H1 (cell line): ENCODE data around the gene CCDC183. TPM values are rescaled to one million over a fixed set of nuclear protein-coding genes. Genes with fewer than 3 reads are reported as not detected.

ENCODE experiments used
- CTCF ChIA-PET: fragments of 300-600 bp; sonication (Branson Sonifier 250); formaldehyde crosslinking; loops from one replicate; lab custom pipeline; 2021; ENCODE audit not compliant: partially characterized antibody; lab: Charles Lee
- POLR2A ChIA-PET: fragments of 300-600 bp; sonication (Branson Sonifier 250); formaldehyde crosslinking; loops from one replicate; lab custom pipeline; 2021; ENCODE audit warnings: inconsistent platforms; ENCODE audit not compliant: partially characterized antibody; lab: Charles Lee
- DNase-seq, 2 experiments: peaks; one replicate each; pipeline versions ENCODE4 v3.0.0 to v3.0.0-alpha.2; 2010 to 2022; ENCODE audit warnings: low spot score in 2 of 2, low read depth in 1 of 2, mixed read lengths in 1 of 2
- FAIRE-seq: peaks from 2 replicates; lab custom pipeline; 2011; peaks lifted over from hg19 to GRCh38; lab: Jason Lieb, UNC
- H2AFZ ChIP-seq: 2 replicates; pipeline ENCODE4 v1.8.1; 2012; ENCODE audit warnings: low read length, inconsistent platforms
- H2AK5ac ChIP-seq: 2 replicates; pipeline ENCODE4 v1.6.1; 2013; ENCODE audit warnings: low read depth, low read length
- H2BK120ac ChIP-seq: replicated peaks from 2 replicates; pipeline ENCODE3; 2013; ENCODE audit warnings: low read depth, low read length, inconsistent platforms
- H2BK12ac ChIP-seq: 2 replicates; pipeline ENCODE4 v1.6.1; 2013; ENCODE audit warnings: low read depth, low read length
- H2BK15ac ChIP-seq: 2 replicates; pipeline ENCODE4 v1.6.1; 2013; ENCODE audit warnings: low read length
- H2BK20ac ChIP-seq: 2 replicates; pipeline ENCODE4 v1.6.1; 2013; ENCODE audit warnings: low read length
- H2BK5ac ChIP-seq: 2 replicates; pipeline ENCODE4 v1.6.1; 2013; ENCODE audit warnings: low read depth, low read length
- H3K14ac ChIP-seq: 2 replicates; pipeline ENCODE4 v1.6.1; 2013; ENCODE audit warnings: inconsistent platforms; ENCODE audit not compliant: insufficient read length
- H3K18ac ChIP-seq: 2 replicates; pipeline ENCODE4 v1.6.1; 2013; ENCODE audit warnings: low read length; ENCODE audit errors: extremely low read depth
- H3K23ac ChIP-seq: 2 replicates; pipeline ENCODE4 v1.6.1; 2013; ENCODE audit warnings: inconsistent platforms; ENCODE audit not compliant: insufficient read length
- H3K23me2 ChIP-seq: 2 replicates; pipeline ENCODE4 v1.6.1; 2013; ENCODE audit warnings: low read depth, low read length
- H3K27ac ChIP-seq: 2 replicates; pipeline ENCODE4 v1.6.1; 2011; ENCODE audit warnings: low read depth, low read length, inconsistent platforms
- H3K27me3 ChIP-seq, 4 experiments: replicated peaks in 1 of 4; 1 replicate in 1 of 4; 2 replicates in 3 of 4; pipeline versions ENCODE4 v1.6.1 to v1.8.1; 2011 to 2013; ENCODE audit warnings: low read length in 3 of 4, mild to moderate bottlenecking in 3 of 4, inconsistent platforms in 2 of 4, mixed read lengths in 2 of 4, moderate library complexity in 1 of 4; ENCODE audit not compliant: control insufficient read depth in 3 of 4, insufficient read depth in 3 of 4; ENCODE audit errors: extremely low read depth in 1 of 4
- H3K36me3 ChIP-seq, 4 experiments: 2 replicates each; pipeline versions ENCODE4 v1.6.1 to v1.8.1; 2011 to 2013; ENCODE audit warnings: mild to moderate bottlenecking in 4 of 4, low read length in 3 of 4, moderate library complexity in 2 of 4, control low read depth in 1 of 4, inconsistent platforms in 1 of 4; ENCODE audit not compliant: insufficient read depth in 4 of 4, control insufficient read depth in 2 of 4
- H3K4ac ChIP-seq: replicated peaks from 2 replicates; pipeline ENCODE3; 2013; ENCODE audit warnings: low read length, low read depth, mixed read lengths, inconsistent platforms; ENCODE audit not compliant: insufficient read length
- H3K4me1 ChIP-seq, 4 experiments: replicated peaks in 1 of 4; 1 replicate in 1 of 4; 2 replicates in 3 of 4; pipeline versions ENCODE4 v1.6.1 to v1.8.1; 2011 to 2013; ENCODE audit warnings: low read length in 3 of 4, inconsistent platforms in 2 of 4, mixed read lengths in 1 of 4; ENCODE audit not compliant: insufficient read depth in 4 of 4, control insufficient read depth in 3 of 4
- H3K4me2 ChIP-seq, 2 experiments: 2 replicates each; pipeline versions ENCODE4 v1.6.1 to v1.8.1; 2011 to 2013; ENCODE audit warnings: low read depth in 2 of 2, low read length in 2 of 2, control low read depth in 1 of 2, inconsistent platforms in 1 of 2, mild to moderate bottlenecking in 1 of 2; ENCODE audit not compliant: insufficient read depth in 1 of 2
- H3K4me3 ChIP-seq, 4 experiments: fragments of 200-600, 300-600 bp in 1 of 4; sonication (generic), shearing (Covaris generic), sonication (Bioruptor Twin) in 1 of 4; 2 replicates each; pipeline versions ENCODE4 v1.5.1 to v1.8.1; 2011 to 2016; ENCODE audit warnings: low read length in 4 of 4, low read depth in 3 of 4, control low read depth in 2 of 4, inconsistent platforms in 2 of 4, mild to moderate bottlenecking in 2 of 4, mixed read lengths in 1 of 4, moderate library complexity in 1 of 4; ENCODE audit not compliant: insufficient read depth in 2 of 4; ENCODE audit errors: extremely low read depth in 1 of 4
- H3K56ac ChIP-seq: replicated peaks from 2 replicates; pipeline ENCODE3; 2013; ENCODE audit warnings: low read depth, mild to moderate bottlenecking, mixed read lengths, low read length, inconsistent platforms; ENCODE audit not compliant: insufficient read length
- H3K79me1 ChIP-seq: 2 replicates; pipeline ENCODE4 v1.6.1; 2013; ENCODE audit warnings: low read depth, low read length, control low read depth
- H3K79me2 ChIP-seq, 2 experiments: 2 replicates each; pipeline versions ENCODE4 v1.6.1 to v1.8.1; 2012 to 2013; ENCODE audit warnings: low read length in 2 of 2, mild to moderate bottlenecking in 2 of 2, inconsistent platforms in 1 of 2; ENCODE audit not compliant: insufficient read depth in 2 of 2, control insufficient read depth in 1 of 2
- H3K9ac ChIP-seq, 4 experiments: replicated peaks in 1 of 4; 1 replicate in 1 of 4; 2 replicates in 3 of 4; pipeline versions ENCODE4 v1.6.1 to v1.8.1; 2011 to 2013; ENCODE audit warnings: low read depth in 3 of 4, low read length in 3 of 4, control low read depth in 2 of 4, mild to moderate bottlenecking in 2 of 4, moderate library complexity in 2 of 4, inconsistent platforms in 1 of 4; ENCODE audit errors: extremely low read depth in 1 of 4
- H3K9me3 ChIP-seq, 2 experiments: 2 replicates each; pipeline versions ENCODE4 v1.6.1 to v1.8.1; 2012 to 2013; ENCODE audit warnings: mild to moderate bottlenecking in 2 of 2, moderate library complexity in 2 of 2, control low read depth in 1 of 2, inconsistent platforms in 1 of 2, low read depth in 1 of 2, low read length in 1 of 2, mixed read lengths in 1 of 2; ENCODE audit not compliant: insufficient read depth in 2 of 2
- H4K20me1 ChIP-seq, 2 experiments: replicated peaks in 1 of 2; 2 replicates each; pipeline versions ENCODE3 to v1.8.1; 2011 to 2013; ENCODE audit warnings: inconsistent platforms in 2 of 2, low read length in 2 of 2, mild to moderate bottlenecking in 1 of 2; ENCODE audit not compliant: insufficient read depth in 2 of 2, control insufficient read depth in 1 of 2
- H4K5ac ChIP-seq: 2 replicates; pipeline ENCODE4 v1.6.1; 2013; ENCODE audit warnings: low read length, low read depth, mixed read lengths, inconsistent platforms; ENCODE audit not compliant: insufficient read length
- H4K8ac ChIP-seq: 2 replicates; pipeline ENCODE4 v1.8.0; 2013; ENCODE audit warnings: mild to moderate bottlenecking, moderate library complexity, low read length, inconsistent platforms; ENCODE audit not compliant: insufficient read depth; ENCODE audit errors: extremely low read depth
- H4K91ac ChIP-seq: replicated peaks from 2 replicates; pipeline ENCODE3; 2013; ENCODE audit warnings: low read length, mixed read lengths, inconsistent platforms; ENCODE audit not compliant: insufficient read length
- CBX5 ChIP-seq: fragments of 300-800, 300-1000 bp; sonication (generic); IDR thresholded peaks from 2 replicates; pipeline ENCODE4 v1.7.1; 2016; ENCODE audit warnings: antibody characterized with exemption, low read length, low read depth
- POLR2A ChIP-seq, 2 experiments: IDR thresholded peaks; 1 replicate in 1 of 2; 2 replicates in 1 of 2; pipeline ENCODE4 v1.6.1; 2011; ENCODE audit warnings: low read depth in 2 of 2, low read length in 2 of 2, mild to moderate bottlenecking in 2 of 2; ENCODE audit errors: control extremely low read depth in 1 of 2
- RAD21 ChIP-seq, 2 experiments: IDR thresholded peaks in 1 of 2; conservative IDR thresholded peaks in 1 of 2; 2 replicates each; pipeline ENCODE4 v1.6.1; 2011; ENCODE audit warnings: low read depth in 2 of 2, low read length in 2 of 2, improper control_type of control experiment in 1 of 2, inconsistent platforms in 1 of 2, mild to moderate bottlenecking in 1 of 2, moderate library complexity in 1 of 2
- SP1 ChIP-seq: IDR thresholded peaks from 2 replicates; pipeline ENCODE4 v1.6.1; 2011; ENCODE audit warnings: low read depth, low read length
- WGBS, 2 experiments: shearing (Covaris generic) in 1 of 2; methylation state at CpG; one replicate each; pipeline versions ENCODE4 v1.1.6 to v1.1.7; 2013 to 2015; ENCODE audit warnings: low lambda C conversion rate in 2 of 2, mixed read lengths in 2 of 2, inconsistent platforms in 1 of 2, low coverage in 1 of 2, missing lambda C conversion rate in 1 of 2; ENCODE audit not compliant: insufficient replicate concordance in 2 of 2, insufficient coverage in 1 of 2, insufficient read length in 1 of 2; ENCODE audit errors: extremely low coverage in 1 of 2, missing lambda C conversion rate in 1 of 2; 5-methylcytosine and 5-hydroxymethylcytosine counted together
- polyA plus RNA-seq, 7 experiments: library from polyadenylated mRNA; depleted of rRNA in 3 of 7; stranded (reverse) in 5 of 7; unstranded in 2 of 7; fragments of >200 nt in 5 of 7; fragments of 200-250 nt in 2 of 7; gene quantifications; 1 replicate in 5 of 7; 2 replicates in 1 of 7; 4 replicates in 1 of 7; pipeline versions ENCODE4 v1.2.1 to v1.2.3, GENCODE V29; 2011 to 2013; ENCODE audit warnings: missing spikeins in 2 of 7, mixed read lengths in 2 of 7
- total RNA-seq: library from RNA; stranded (reverse); fragmentation: NEBNext Ultra II Directional; extraction: Animal tissue kit (Norgen Biotek cat#: 25700); gene quantifications from 2 replicates; pipeline ENCODE4 v1.2.1, GENCODE V29; 2021
- TF ChIP-seq, protein P1 (sequence below): IDR thresholded peaks from 2 replicates; pipeline ENCODE4 v1.6.1; 2012; ENCODE audit warnings: inconsistent platforms

Gene CCDC183
- total and polyA plus RNA-seq, 2 of the 8 experiments (the other 6 are each of a cell fraction or from before 2014, with no cell fraction given), result 0.51 to 1.6 TPM

- H2BK20ac ChIP-seq, result no peak overlapping the region
- no peak overlapping the region for H2BK12ac ChIP-seq
- ChIA-PET POLR2A (interaction anchor here (0.6 to 1.7 kb wide), 5 partner anchors 45 to 80 kb away, joined by 3 to 6 read pairs (median 3); no protein-coding TSS in a partner anchor), CTCF (interaction anchor here (0.9 to 8.0 kb wide), 6 partner anchors 9 to 171 kb away, joined by 3 to 88 read pairs (median 18); partner anchors contain the start of genes LCN15 and LCN8)
- H3K27ac ChIP-seq, result no peak overlapping the region
- TF ChIP-seq CBX5 (no peak), SP1 (no peak), POLR2A (IDR thresholded peaks at IDR 0.05; ENCODE audit: control extremely low read depth in 1 of 2, low read depth in 2 of 2, low read length in 2 of 2) (no peak), RAD21 (IDR thresholded peaks at IDR 0.05 in 1 of 2, conservative IDR thresholded peaks at IDR 0.05 in 1 of 2; ENCODE audit: low read depth in 2 of 2, low read length in 2 of 2) (no peak)
- TF ChIP-seq, protein P1, sequence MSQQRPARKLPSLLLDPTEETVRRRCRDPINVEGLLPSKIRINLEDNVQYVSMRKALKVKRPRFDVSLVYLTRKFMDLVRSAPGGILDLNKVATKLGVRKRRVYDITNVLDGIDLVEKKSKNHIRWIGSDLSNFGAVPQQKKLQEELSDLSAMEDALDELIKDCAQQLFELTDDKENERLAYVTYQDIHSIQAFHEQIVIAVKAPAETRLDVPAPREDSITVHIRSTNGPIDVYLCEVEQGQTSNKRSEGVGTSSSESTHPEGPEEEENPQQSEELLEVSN, result no peak
- H3K36me3 ChIP-seq, result no peaks in the 10 kb centered on the region
- H3K9ac ChIP-seq, result no peak overlapping the region
- peaks cover 0 to 7% of the 10 kb centered on the region in 2 experiments for H3K9me3 ChIP-seq
- no peak overlapping the region for H2BK15ac ChIP-seq
- no peak overlapping the region for H3K14ac ChIP-seq
- no peaks in the 10 kb centered on the region for H3K23me2 ChIP-seq
- H3K23ac ChIP-seq, result no peak overlapping the region
- H3K79me1 ChIP-seq, result no peaks in the 10 kb centered on the region
- no peak overlapping the region for H3K56ac ChIP-seq
- no peak overlapping the region for H4K91ac ChIP-seq
- H3K4me1 ChIP-seq, result no peaks in the 10 kb centered on the region
- no peak overlapping the region for H4K8ac ChIP-seq
- no peaks in the 10 kb centered on the region for H3K79me2 ChIP-seq
- no peak overlapping the region for H3K4ac ChIP-seq
- no peak overlapping the region for H2AFZ ChIP-seq
- no peak overlapping the region for H2AK5ac ChIP-seq
- H2BK5ac ChIP-seq, result no peak overlapping the region
- no peak for DNase-seq
- no peak overlapping the region for H3K4me2 ChIP-seq
- no peak overlapping the region for H2BK120ac ChIP-seq
- no peak overlapping the region for H3K18ac ChIP-seq
- FAIRE-seq, result no peak
- no peak overlapping the region for H4K5ac ChIP-seq
- H3K4me3 ChIP-seq, result no peak overlapping the region
- H4K20me1 ChIP-seq, result no peaks in the 10 kb centered on the region
- H3K27me3 ChIP-seq, result peaks cover 0 to 4% (median 1%) of the 10 kb centered on the region in 4 experiments; a peak in 3 of 7 replicates
- 92% methylated on average over 7 of the region's 7 CpGs; no CpG with 5 or more reads in 1 of the 2 experiments for WGBS, 2 experiments
Measured at GRCh38 chr9:136776947-136777346, 19.2 kb upstream of the CCDC183 start.
